K562 (cell line): ENCODE measurements around the gene MYO18A. TPM values are rescaled to one million over a fixed set of nuclear protein-coding genes. Genes with fewer than 3 reads are reported as not detected.

Experiments
- CBX2 ChIP-seq: fragments of 200-600 bp; sonication (generic); IDR thresholded peaks from one replicate; pipeline ENCODE4 v1.6.1; 2012; ENCODE audit warnings: mild to moderate bottlenecking, low read length, inconsistent platforms; ENCODE audit not compliant: insufficient read depth, poor library complexity, severe bottlenecking
- CCAR2 ChIP-seq: fragments of 200-400 bp; formaldehyde crosslinking; IDR thresholded peaks from 2 replicates; pipeline ENCODE4 v1.6.1; 2017; ENCODE audit warnings: mild to moderate bottlenecking, low read depth, low read length
- HEY1 ChIP-seq: fragments of 250-450 bp; sonication (Bioruptor Pico); IDR thresholded peaks from 2 replicates; pipeline ENCODE4 v1.5.0; 2020; ENCODE audit warnings: mild to moderate bottlenecking, moderate library complexity, borderline replicate concordance
- HMGN3 ChIP-seq: IDR thresholded peaks from 2 replicates; pipeline ENCODE4 v1.6.1; 2011; ENCODE audit warnings: borderline replicate concordance, low read depth, mild to moderate bottlenecking, mixed read lengths, low read length; ENCODE audit not compliant: insufficient read length; ENCODE audit errors: extremely low read depth
- ILF3 ChIP-seq: fragments of 450-650 bp; IDR thresholded peaks from 2 replicates; pipeline ENCODE4 v1.6.1; 2018; ENCODE audit warnings: antibody characterized with exemption, mild to moderate bottlenecking, moderate library complexity, borderline replicate concordance
- POLR2AphosphoS2 ChIP-seq: IDR thresholded peaks from 2 replicates; pipeline ENCODE4 v1.6.1; 2012; ENCODE audit warnings: low read length, improper control_type of control experiment
- SUPT5H ChIP-seq: fragments of 450-650 bp; IDR thresholded peaks from 2 replicates; pipeline ENCODE4 v1.6.1; 2016
- polyA plus RNA-seq, 8 experiments: library from polyadenylated mRNA; depleted of rRNA in 4 of 8; stranded (reverse) in 5 of 8; unstranded in 3 of 8; fragments of >200 nt; fragmentation: Nextera tagmentation in 2 of 8; fragmentation: Illumina TruSeq in 1 of 8; extraction: Ambion mirVana in 2 of 8; extraction: Trizol in 1 of 8; gene quantifications; 2 replicates each; pipeline versions ENCODE4 v1.2.1 to v1.2.3, GENCODE V29; 2011 to 2014; ENCODE audit warnings: inconsistent platforms in 1 of 8, missing spikeins in 1 of 8
- total RNA-seq, 7 experiments: library from RNA; depleted of rRNA in 6 of 7; stranded (reverse); fragments of >200 nt in 6 of 7; fragmentation: Illumina TruSeq in 2 of 7; extraction: Trizol in 2 of 7; gene quantifications; 2 replicates each; pipeline versions ENCODE4 v1.2.1 to v1.2.3, GENCODE V29; 2011 to 2021; ENCODE audit warnings: low replicate concordance in 1 of 7
- TF ChIP-seq, protein P1 (sequence below): fragments of 200-600 bp; sonication (generic); IDR thresholded peaks from one replicate; pipeline ENCODE4 v1.6.1; 2012; ENCODE audit warnings: mild to moderate bottlenecking, low read depth, low read length, inconsistent platforms
- TF ChIP-seq, protein P2 (sequence below): fragments of 450-650 bp; formaldehyde crosslinking; IDR thresholded peaks from 2 replicates; pipeline ENCODE4 v1.4.0; 2020; ENCODE audit warnings: mild to moderate bottlenecking, moderate library complexity

MYO18A gene
- total and polyA plus RNA-seq, 9 of the 15 experiments (the other 6 are each of a cell fraction or from before 2014, with no cell fraction given): 2.5 to 65.4 (median 17.1) TPM

DNA sequence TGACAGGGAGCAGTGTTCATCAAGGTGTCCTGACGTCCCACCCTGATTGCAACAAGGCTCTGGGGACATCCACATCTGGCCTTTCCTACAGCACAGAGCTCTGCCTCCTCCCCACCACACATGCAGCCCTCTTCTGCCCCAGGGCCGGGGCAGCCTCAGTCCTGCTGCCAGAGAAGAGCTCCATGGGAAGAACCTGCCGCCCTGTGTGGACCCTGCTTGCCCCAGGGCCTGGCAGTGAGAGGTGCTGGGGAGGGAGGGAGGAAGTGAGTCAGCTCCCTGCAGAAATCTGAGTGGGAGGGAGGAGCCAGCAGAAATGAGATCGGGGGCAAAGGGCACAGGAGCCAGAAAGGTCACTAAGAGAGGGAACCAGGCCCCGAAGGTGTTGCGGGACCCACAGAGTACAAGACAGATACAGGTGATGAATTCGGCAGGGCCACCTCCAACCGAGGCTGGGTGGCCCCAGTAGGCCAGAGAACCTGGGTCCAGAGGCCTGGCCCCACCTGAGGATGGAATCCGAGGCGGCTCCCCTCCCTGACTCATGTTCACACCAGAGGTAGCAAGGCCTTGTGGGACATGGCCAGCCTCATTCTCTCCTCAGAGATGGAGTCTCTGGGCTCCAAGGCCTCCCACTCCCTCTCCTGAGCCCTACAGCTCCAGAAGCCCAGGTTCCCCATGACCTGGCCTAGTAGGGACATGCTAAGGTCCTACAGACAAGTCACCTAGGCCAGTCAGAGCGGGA, 24.8 kb downstream of the MYO18A start (continued):
- TF ChIP-seq ILF3: no peak
- TF ChIP-seq SUPT5H: no peak
- TF ChIP-seq POLR2AphosphoS2: no peak
- no peak for TF ChIP-seq CCAR2
- TF ChIP-seq HMGN3: no peak
- no peak for TF ChIP-seq HEY1 (CRISPR knock-in tag)
- TF ChIP-seq, protein P1, sequence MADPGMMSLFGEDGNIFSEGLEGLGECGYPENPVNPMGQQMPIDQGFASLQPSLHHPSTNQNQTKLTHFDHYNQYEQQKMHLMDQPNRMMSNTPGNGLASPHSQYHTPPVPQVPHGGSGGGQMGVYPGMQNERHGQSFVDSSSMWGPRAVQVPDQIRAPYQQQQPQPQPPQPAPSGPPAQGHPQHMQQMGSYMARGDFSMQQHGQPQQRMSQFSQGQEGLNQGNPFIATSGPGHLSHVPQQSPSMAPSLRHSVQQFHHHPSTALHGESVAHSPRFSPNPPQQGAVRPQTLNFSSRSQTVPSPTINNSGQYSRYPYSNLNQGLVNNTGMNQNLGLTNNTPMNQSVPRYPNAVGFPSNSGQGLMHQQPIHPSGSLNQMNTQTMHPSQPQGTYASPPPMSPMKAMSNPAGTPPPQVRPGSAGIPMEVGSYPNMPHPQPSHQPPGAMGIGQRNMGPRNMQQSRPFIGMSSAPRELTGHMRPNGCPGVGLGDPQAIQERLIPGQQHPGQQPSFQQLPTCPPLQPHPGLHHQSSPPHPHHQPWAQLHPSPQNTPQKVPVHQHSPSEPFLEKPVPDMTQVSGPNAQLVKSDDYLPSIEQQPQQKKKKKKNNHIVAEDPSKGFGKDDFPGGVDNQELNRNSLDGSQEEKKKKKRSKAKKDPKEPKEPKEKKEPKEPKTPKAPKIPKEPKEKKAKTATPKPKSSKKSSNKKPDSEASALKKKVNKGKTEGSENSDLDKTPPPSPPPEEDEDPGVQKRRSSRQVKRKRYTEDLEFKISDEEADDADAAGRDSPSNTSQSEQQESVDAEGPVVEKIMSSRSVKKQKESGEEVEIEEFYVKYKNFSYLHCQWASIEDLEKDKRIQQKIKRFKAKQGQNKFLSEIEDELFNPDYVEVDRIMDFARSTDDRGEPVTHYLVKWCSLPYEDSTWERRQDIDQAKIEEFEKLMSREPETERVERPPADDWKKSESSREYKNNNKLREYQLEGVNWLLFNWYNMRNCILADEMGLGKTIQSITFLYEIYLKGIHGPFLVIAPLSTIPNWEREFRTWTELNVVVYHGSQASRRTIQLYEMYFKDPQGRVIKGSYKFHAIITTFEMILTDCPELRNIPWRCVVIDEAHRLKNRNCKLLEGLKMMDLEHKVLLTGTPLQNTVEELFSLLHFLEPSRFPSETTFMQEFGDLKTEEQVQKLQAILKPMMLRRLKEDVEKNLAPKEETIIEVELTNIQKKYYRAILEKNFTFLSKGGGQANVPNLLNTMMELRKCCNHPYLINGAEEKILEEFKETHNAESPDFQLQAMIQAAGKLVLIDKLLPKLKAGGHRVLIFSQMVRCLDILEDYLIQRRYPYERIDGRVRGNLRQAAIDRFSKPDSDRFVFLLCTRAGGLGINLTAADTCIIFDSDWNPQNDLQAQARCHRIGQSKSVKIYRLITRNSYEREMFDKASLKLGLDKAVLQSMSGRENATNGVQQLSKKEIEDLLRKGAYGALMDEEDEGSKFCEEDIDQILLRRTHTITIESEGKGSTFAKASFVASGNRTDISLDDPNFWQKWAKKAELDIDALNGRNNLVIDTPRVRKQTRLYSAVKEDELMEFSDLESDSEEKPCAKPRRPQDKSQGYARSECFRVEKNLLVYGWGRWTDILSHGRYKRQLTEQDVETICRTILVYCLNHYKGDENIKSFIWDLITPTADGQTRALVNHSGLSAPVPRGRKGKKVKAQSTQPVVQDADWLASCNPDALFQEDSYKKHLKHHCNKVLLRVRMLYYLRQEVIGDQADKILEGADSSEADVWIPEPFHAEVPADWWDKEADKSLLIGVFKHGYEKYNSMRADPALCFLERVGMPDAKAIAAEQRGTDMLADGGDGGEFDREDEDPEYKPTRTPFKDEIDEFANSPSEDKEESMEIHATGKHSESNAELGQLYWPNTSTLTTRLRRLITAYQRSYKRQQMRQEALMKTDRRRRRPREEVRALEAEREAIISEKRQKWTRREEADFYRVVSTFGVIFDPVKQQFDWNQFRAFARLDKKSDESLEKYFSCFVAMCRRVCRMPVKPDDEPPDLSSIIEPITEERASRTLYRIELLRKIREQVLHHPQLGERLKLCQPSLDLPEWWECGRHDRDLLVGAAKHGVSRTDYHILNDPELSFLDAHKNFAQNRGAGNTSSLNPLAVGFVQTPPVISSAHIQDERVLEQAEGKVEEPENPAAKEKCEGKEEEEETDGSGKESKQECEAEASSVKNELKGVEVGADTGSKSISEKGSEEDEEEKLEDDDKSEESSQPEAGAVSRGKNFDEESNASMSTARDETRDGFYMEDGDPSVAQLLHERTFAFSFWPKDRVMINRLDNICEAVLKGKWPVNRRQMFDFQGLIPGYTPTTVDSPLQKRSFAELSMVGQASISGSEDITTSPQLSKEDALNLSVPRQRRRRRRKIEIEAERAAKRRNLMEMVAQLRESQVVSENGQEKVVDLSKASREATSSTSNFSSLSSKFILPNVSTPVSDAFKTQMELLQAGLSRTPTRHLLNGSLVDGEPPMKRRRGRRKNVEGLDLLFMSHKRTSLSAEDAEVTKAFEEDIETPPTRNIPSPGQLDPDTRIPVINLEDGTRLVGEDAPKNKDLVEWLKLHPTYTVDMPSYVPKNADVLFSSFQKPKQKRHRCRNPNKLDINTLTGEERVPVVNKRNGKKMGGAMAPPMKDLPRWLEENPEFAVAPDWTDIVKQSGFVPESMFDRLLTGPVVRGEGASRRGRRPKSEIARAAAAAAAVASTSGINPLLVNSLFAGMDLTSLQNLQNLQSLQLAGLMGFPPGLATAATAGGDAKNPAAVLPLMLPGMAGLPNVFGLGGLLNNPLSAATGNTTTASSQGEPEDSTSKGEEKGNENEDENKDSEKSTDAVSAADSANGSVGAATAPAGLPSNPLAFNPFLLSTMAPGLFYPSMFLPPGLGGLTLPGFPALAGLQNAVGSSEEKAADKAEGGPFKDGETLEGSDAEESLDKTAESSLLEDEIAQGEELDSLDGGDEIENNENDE: no peak
- TF ChIP-seq, protein P2, sequence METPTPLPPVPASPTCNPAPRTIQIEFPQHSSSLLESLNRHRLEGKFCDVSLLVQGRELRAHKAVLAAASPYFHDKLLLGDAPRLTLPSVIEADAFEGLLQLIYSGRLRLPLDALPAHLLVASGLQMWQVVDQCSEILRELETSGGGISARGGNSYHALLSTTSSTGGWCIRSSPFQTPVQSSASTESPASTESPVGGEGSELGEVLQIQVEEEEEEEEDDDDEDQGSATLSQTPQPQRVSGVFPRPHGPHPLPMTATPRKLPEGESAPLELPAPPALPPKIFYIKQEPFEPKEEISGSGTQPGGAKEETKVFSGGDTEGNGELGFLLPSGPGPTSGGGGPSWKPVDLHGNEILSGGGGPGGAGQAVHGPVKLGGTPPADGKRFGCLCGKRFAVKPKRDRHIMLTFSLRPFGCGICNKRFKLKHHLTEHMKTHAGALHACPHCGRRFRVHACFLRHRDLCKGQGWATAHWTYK: no peak
- no peak for TF ChIP-seq CBX2
- TF ChIP-seq, all 486 proteins: peak for 57
